ENCODE measurements around the gene AACS.

DNA sequence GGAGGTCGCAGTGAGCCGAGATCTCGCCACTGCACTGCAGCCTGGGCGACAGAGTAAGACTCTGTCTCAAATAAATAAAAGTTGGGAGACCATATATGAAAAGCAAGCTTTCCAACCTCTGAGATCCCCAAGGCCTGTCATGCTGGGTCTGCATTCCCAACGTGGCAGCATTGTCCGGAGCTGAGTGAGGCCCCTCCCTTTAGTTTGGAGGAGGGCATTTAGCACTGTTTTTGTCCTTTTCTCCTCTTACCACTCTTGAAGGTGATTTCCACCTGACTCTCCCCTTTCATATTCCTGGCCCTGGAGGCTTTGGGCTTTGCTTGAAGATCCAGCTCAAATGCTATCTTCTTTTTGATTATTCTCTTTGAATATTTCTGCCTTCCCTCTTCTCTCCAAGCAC lies 3.2 kb downstream of the AACS start:
- no peak for TF ChIP-seq KDM5A (IDR thresholded peaks at IDR 0.05)
- no peak for TF ChIP-seq BHLHE40 (IDR thresholded peaks at IDR 0.05; ENCODE audit: low read depth, low read length)
- TF ChIP-seq NPAS2 (CRISPR knock-in tag; IDR thresholded peaks at IDR 0.05; ENCODE audit: borderline replicate concordance) = no peak
- TF ChIP-seq, protein P1, sequence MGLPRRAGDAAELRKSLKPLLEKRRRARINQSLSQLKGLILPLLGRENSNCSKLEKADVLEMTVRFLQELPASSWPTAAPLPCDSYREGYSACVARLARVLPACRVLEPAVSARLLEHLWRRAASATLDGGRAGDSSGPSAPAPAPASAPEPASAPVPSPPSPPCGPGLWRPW (IDR thresholded peaks at IDR 0.05) = no peak
- no peak for TF ChIP-seq ZFP36 (IDR thresholded peaks at IDR 0.05; ENCODE audit: borderline replicate concordance, partially characterized antibody)
- TF ChIP-seq, protein P2, sequence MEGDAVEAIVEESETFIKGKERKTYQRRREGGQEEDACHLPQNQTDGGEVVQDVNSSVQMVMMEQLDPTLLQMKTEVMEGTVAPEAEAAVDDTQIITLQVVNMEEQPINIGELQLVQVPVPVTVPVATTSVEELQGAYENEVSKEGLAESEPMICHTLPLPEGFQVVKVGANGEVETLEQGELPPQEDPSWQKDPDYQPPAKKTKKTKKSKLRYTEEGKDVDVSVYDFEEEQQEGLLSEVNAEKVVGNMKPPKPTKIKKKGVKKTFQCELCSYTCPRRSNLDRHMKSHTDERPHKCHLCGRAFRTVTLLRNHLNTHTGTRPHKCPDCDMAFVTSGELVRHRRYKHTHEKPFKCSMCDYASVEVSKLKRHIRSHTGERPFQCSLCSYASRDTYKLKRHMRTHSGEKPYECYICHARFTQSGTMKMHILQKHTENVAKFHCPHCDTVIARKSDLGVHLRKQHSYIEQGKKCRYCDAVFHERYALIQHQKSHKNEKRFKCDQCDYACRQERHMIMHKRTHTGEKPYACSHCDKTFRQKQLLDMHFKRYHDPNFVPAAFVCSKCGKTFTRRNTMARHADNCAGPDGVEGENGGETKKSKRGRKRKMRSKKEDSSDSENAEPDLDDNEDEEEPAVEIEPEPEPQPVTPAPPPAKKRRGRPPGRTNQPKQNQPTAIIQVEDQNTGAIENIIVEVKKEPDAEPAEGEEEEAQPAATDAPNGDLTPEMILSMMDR (IDR thresholded peaks at IDR 0.05) = no peak
- TF ChIP-seq, protein P3, sequence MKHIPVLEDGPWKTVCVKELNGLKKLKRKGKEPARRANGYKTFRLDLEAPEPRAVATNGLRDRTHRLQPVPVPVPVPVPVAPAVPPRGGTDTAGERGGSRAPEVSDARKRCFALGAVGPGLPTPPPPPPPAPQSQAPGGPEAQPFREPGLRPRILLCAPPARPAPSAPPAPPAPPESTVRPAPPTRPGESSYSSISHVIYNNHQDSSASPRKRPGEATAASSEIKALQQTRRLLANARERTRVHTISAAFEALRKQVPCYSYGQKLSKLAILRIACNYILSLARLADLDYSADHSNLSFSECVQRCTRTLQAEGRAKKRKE (CRISPR knock-in tag; IDR thresholded peaks at IDR 0.05; ENCODE audit: low read depth) = no peak
- TF ChIP-seq SMC3 (IDR thresholded peaks at IDR 0.05) = no peak
- no peak for TF ChIP-seq POLR2A (IDR thresholded peaks at IDR 0.05; ENCODE audit: low read length)
- TF ChIP-seq, protein P4, sequence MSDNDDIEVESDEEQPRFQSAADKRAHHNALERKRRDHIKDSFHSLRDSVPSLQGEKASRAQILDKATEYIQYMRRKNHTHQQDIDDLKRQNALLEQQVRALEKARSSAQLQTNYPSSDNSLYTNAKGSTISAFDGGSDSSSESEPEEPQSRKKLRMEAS (IDR thresholded peaks at IDR 0.05) = no peak
- TF ChIP-seq EHF (CRISPR knock-in tag; IDR thresholded peaks at IDR 0.05) = no peak

All from A549 (cell line).